Measurements from ENCODE around the gene PRPF19. TPM values are rescaled to one million over a fixed set of nuclear protein-coding genes. Genes with fewer than 3 reads are reported as not detected.

PRPF19 gene
- total and polyA plus RNA-seq, 9 of the 15 experiments (the other 6 are each of a cell fraction or from before 2014, with no cell fraction given), result 9.4 to 212 (median 73.2) TPM

DNA sequence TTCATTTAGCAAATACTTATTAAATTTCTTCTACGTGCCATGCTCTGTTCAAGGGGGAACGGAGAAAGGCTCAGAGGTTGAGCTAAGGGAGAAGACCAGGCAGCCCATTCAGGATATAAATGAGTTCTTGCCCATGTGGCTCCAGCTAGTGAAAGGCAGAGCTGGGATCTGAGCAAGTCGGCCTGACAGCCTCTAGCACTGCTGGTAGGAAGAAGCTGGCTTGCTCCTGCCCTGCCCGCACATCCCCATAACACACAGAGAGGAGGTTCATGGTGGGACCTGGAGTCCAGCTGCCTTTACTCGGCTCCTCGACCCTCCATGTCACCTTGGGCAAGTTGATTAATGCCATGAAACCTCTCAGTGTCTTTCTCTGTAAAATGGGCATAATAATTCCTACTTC is 43.6 kb upstream of the PRPF19 start (continued):
- TF ChIP-seq, protein P1, sequence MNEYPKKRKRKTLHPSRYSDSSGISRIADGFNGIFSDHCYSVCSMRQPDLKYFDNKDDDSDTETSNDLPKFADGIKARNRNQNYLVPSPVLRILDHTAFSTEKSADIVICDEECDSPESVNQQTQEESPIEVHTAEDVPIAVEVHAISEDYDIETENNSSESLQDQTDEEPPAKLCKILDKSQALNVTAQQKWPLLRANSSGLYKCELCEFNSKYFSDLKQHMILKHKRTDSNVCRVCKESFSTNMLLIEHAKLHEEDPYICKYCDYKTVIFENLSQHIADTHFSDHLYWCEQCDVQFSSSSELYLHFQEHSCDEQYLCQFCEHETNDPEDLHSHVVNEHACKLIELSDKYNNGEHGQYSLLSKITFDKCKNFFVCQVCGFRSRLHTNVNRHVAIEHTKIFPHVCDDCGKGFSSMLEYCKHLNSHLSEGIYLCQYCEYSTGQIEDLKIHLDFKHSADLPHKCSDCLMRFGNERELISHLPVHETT (CRISPR knock-in tag; conservative IDR thresholded peaks at IDR 0.05 in 1 of 2, IDR thresholded peaks at IDR 0.05 in 1 of 2), result no peak
- no peak for TF ChIP-seq ZNF764 (CRISPR knock-in tag; IDR thresholded peaks at IDR 0.05; ENCODE audit: low read depth)
- TF ChIP-seq CBX2 (IDR thresholded peaks at IDR 0.05; ENCODE audit: insufficient read depth, low read length, poor library complexity, severe bottlenecking), result no peak
- TF ChIP-seq JUN (IDR thresholded peaks at IDR 0.05; ENCODE audit: borderline replicate concordance, low read depth, low read length), result no peak
- no peak for TF ChIP-seq JUN (CRISPR knock-in tag; IDR thresholded peaks at IDR 0.05; ENCODE audit: borderline replicate concordance)

DNA sequence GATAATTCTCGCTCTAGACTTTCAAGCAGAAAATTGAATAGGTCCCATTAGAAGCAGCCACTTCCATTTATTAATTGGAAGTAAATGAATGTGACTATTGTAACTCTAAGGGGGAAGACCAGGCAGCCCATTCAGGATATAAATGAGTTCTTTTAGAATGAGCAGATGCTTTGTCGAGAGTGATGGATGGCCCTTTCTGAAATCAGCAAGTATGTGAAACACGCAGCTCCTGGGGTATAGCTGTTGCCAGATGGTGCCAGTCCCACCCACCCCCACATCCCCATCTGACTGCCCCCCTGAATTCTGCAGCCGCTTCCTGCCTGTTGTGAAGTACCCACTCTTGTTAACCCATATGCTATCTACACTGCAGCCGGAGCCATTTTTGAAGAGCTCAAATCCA is 41.9 kb upstream of the PRPF19 start:
- WGBS (ENCODE audit: insufficient coverage, low coverage, missing lambda C conversion rate), result 5% methylated on average over 3 of the region's 5 CpGs
- Histone ChIP-seq H3K4me1 (replicated peaks in 1 of 2; ENCODE audit: control insufficient read depth in 2 of 2, insufficient read depth in 2 of 2, low read length in 2 of 2) (peaks cover 6 to 7% of the 10 kb centered on the region in 2 experiments; a peak in 4 of 5 replicates), H3K4me3 (no peak overlapping the region), H4K20me1 (replicated peaks; ENCODE audit: control insufficient read depth, insufficient read depth, low read length) (peaks cover 4% of the 10 kb centered on the region), H3K79me2 (ENCODE audit: control insufficient read depth, insufficient read depth, low read length) (no peaks in the 10 kb centered on the region), H3K9me1 (ENCODE audit: control insufficient read depth, insufficient read depth, low read length) (no peaks in the 10 kb centered on the region), H3K36me3 (ENCODE audit: control insufficient read depth, insufficient read depth, low read length) (no peaks in the 10 kb centered on the region), H3K9ac (ENCODE audit: insufficient read depth in 1 of 2, low read depth in 2 of 2, low read length in 2 of 2) (no peak overlapping the region), H3K4me2 (ENCODE audit: insufficient read depth, low read length) (no peak overlapping the region), H3K27ac (ENCODE audit: extremely low read depth, low read depth, low read length) (no peak overlapping the region), H3K9me3 (replicated peaks; ENCODE audit: control insufficient read depth, insufficient read depth, low read depth, low read length) (no peaks in the 10 kb centered on the region), H2AFZ (ENCODE audit: low read depth, low read length) (no peak overlapping the region), H3K27me3 (ENCODE audit: control insufficient read depth in 2 of 2, insufficient read depth in 2 of 2, low read length in 2 of 2) (peaks cover 45 to 75% of the 10 kb centered on the region in 2 experiments)
- TF ChIP-seq, protein P2, sequence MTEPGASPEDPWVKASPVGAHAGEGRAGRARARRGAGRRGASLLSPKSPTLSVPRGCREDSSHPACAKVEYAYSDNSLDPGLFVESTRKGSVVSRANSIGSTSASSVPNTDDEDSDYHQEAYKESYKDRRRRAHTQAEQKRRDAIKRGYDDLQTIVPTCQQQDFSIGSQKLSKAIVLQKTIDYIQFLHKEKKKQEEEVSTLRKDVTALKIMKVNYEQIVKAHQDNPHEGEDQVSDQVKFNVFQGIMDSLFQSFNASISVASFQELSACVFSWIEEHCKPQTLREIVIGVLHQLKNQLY (CRISPR knock-in tag; conservative IDR thresholded peaks at IDR 0.05), result no peak
- intact Hi-C loops (cut with micrococcal nuclease) (no loop called here), in situ Hi-C loops (cut with MboI) (no loop called here)
- DNase-seq (ENCODE audit: extremely low read depth in 1 of 4, low spot score in 3 of 4), result no peak
- ATAC-seq, result no peak
- no peak for FAIRE-seq
- no TSS peak for BruUV-seq (replicated peaks)
- ChIA-PET CTCF (ENCODE audit: low intra/inter-chr PET ratio) (no interaction called here), POLR2A (interaction anchor here (0.6 to 1.0 kb wide), 2 partner anchors 122 to 185 kb away, joined by 3 to 4 read pairs; no protein-coding TSS in a partner anchor)
